Measurements from ENCODE around the gene PIGP. TPM values are rescaled to one million over a fixed set of nuclear protein-coding genes. Genes with fewer than 3 reads are reported as not detected.

Gene PIGP
- total and polyA plus RNA-seq, 10 of the 15 experiments (the other 5 are each of a cell fraction or from before 2014, with no cell fraction given) = 17.0 to 65.0 (median 29.5) TPM

DNA sequence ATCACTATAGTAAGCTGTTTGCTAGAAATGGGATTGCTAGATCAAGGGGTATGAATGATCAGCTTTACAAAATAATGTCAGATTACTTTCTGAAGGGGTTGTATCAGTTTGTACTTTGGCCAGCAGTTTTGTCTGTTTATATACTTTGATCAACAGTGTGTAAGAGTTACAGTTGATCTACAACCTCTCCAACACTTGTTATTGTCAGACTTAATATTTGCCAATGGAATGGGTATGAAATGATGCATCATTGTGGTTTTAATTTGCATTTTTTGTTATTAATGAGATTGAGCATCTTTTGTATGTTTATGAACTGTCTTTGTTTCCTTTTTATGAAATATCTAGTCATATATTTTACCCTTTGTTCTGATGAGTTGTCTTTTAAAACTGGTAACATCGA is 4.5 kb upstream of the PIGP start:
- H2AFZ ChIP-seq (ENCODE audit: control insufficient read depth, low read depth, low read length) = no peak overlapping the region
- H3K4me2 ChIP-seq (ENCODE audit: control insufficient read depth, insufficient read depth) = no peak overlapping the region
- H3K36me3 ChIP-seq (ENCODE audit: control insufficient read depth in 2 of 2, insufficient read depth in 2 of 2, low read length in 1 of 2) = no peaks in the 10 kb centered on the region
- ChIA-PET SMC1A (ENCODE audit: uncharacterized antibody, unreplicated experiment) (no interaction called here), RAD21 (ENCODE audit: unreplicated experiment) (no interaction called here), POLR2A (interaction anchor here (1.3 kb wide), 1 partner anchor 141 kb away, joined by 3 read pairs; no protein-coding TSS in a partner anchor), CTCF (interaction anchor here (1.5 kb wide), 1 partner anchor 100 kb away, joined by 3 read pairs; no protein-coding TSS in a partner anchor)
- no peaks in the 10 kb centered on the region for H3K9me3 ChIP-seq (replicated peaks; ENCODE audit: control insufficient read depth, insufficient read depth, low read length)
- DNase-seq (ENCODE audit: low read depth, low spot score) (no peak), ATAC-seq (no peak), FAIRE-seq (no peak)
- H3K9ac ChIP-seq (ENCODE audit: control insufficient read depth, insufficient read depth, low read length) = no peak overlapping the region
- intact Hi-C loops (cut with micrococcal nuclease; ENCODE audit: unreplicated experiment) (loop anchor here (5.0 kb wide), 2 partner anchors 75 to 100 kb away; no protein-coding TSS in a partner anchor), in situ Hi-C loops (cut with MboI) (no loop called here)
- TF ChIP-seq POLR2A (IDR thresholded peaks at IDR 0.05; ENCODE audit: low read depth, low read length) = no peak
- TF ChIP-seq, protein P1, sequence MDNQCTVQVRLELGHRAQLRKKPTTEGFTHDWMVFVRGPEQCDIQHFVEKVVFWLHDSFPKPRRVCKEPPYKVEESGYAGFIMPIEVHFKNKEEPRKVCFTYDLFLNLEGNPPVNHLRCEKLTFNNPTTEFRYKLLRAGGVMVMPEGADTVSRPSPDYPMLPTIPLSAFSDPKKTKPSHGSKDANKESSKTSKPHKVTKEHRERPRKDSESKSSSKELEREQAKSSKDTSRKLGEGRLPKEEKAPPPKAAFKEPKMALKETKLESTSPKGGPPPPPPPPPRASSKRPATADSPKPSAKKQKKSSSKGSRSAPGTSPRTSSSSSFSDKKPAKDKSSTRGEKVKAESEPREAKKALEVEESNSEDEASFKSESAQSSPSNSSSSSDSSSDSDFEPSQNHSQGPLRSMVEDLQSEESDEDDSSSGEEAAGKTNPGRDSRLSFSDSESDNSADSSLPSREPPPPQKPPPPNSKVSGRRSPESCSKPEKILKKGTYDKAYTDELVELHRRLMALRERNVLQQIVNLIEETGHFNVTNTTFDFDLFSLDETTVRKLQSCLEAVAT (IDR thresholded peaks at IDR 0.05) = 0 out of 2 replicates have a peak, but pooled peaks have one; percentile 52
- 0 out of 2 replicates have a peak, but pooled peaks have one; percentile 61 for TF ChIP-seq ZNF217 (IDR thresholded peaks at IDR 0.05)
- TF ChIP-seq, protein P2, sequence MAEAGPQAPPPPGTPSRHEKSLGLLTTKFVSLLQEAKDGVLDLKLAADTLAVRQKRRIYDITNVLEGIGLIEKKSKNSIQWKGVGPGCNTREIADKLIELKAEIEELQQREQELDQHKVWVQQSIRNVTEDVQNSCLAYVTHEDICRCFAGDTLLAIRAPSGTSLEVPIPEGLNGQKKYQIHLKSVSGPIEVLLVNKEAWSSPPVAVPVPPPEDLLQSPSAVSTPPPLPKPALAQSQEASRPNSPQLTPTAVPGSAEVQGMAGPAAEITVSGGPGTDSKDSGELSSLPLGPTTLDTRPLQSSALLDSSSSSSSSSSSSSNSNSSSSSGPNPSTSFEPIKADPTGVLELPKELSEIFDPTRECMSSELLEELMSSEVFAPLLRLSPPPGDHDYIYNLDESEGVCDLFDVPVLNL (IDR thresholded peaks at IDR 0.05; ENCODE audit: low read depth, low read length) = no peak
- no peak for TF ChIP-seq JUND (IDR thresholded peaks at IDR 0.05; ENCODE audit: low read depth, low read length)
- H4K20me1 ChIP-seq (ENCODE audit: control insufficient read depth, insufficient read depth) = no peaks in the 10 kb centered on the region
- 100% methylated on average over 1 of the region's 1 CpG for WGBS (ENCODE audit: insufficient coverage, insufficient replicate concordance, low lambda C conversion rate, missing lambda C conversion rate)
- BruUV-seq (replicated peaks) = no TSS peak
- peaks cover 76% of the 10 kb centered on the region for H3K79me2 ChIP-seq (ENCODE audit: control insufficient read depth, insufficient read depth, low read length)
- no peak overlapping the region for H3K4me3 ChIP-seq
- H3K27ac ChIP-seq (ENCODE audit: control insufficient read depth, insufficient read depth) = no peak overlapping the region
- H3K27me3 ChIP-seq (replicated peaks in 1 of 2; ENCODE audit: control insufficient read depth in 2 of 2, insufficient read depth in 2 of 2, low read length in 1 of 2) = no peaks in the 10 kb centered on the region
- no peaks in the 10 kb centered on the region for H3K4me1 ChIP-seq (ENCODE audit: control insufficient read depth, insufficient read depth, low read length)
